Dermis blood vessel endothelial cell (primary cell): ENCODE measurements around the gene LIPC. TPM values are rescaled to one million over a fixed set of nuclear protein-coding genes. Genes with fewer than 3 reads are reported as not detected.

Experiments
- DNase-seq: peaks from one replicate; pipeline ENCODE4 v3.0.0; 2010
- total RNA-seq: library from RNA; depleted of rRNA; stranded (reverse); fragments of >200 nt; gene quantifications from 2 replicates; pipeline ENCODE4 v1.2.3, GENCODE V29; 2014

LIPC gene
- total RNA-seq, 1 donor from 2014 or later: 0.34 TPM

- DNase-seq: no peak
These were observed 44.9 kb downstream of the LIPC start for GRCh38 chr15:58476525-58477162.

DNA sequence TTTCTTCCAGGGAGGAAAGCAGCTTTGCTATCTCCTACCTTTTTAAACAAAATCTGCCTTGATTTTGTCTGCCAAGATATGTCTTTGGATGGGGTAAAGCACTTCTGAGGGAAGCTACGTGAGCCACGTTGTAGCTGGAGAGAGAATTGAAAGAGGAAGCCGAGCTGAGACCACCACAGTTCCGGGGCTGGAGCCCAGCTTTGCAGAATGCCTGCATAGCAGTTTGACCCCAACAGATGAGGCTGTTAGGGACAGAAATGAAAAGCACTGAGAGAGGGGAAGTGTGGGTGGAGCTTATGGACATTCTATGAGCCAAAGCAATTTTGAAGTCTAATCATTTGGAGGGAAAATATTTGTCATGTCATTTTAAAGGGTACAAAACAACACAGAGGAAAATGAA is 45.4 kb downstream of the LIPC start:
- DNase-seq: peak; percentile 37

- DNase-seq: no peak
These were observed 46.2 kb downstream of the LIPC start for GRCh38 chr15:58478035-58478434.

DNA sequence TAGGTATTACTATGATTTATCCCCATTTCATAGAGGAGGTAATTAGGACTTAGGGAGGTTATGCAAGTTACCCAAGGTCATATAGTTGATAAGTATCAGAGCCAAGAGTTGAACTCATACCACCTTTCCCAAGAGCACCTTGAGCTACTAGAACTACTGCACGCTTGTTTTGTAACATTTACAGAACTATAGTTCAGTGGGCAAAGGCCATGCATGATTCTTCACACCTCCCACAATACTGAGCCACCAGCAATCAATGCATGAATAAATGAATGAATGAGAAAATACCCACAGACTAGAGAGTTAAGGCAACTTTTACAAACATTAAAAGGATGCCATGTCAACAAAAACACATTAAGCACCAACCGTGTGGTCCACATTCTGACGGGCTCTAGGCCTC is 46.8 kb downstream of the LIPC start:
- no peak for DNase-seq

DNA sequence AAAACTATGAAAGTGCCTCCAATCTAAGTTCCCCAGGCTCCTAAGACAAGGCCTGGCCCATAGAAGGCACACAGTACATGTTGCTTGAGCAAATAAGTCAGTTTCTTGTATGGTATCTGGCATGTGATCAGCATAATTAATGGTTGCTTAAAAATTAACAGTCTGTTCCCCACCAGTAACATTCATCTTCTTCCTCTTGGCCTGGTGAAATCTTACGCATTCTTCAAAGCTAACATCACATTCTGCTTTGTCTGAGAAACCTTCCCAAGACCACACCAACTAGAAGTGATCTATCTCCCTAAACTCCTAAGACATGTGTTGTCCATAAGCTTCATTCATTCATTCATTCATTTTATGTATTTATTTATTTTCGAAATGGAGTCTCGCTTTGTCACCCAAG is 48.1 kb downstream of the LIPC start:
- no peak for DNase-seq

DNA sequence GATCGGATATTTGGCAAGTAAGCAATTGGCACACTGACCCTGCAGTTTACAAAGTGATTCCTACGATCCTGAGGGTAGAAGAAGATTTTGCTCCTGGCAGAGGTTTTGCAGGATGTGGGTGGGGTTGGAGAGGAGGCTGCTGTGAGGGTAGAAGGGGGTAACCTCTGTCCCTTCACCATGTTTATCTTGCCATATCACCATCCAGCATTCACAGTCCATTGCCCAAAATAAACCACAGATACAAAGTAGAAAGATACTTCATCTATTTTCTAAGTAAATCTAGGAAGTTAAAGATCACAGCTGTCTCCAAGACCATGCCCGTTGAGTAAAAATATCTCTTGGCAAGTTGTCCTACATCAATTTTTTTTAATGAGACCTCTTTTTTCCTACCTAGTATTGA is 51.6 kb downstream of the LIPC start:
- DNase-seq: no peak

GRCh38 chr15:58484791-58485600 is 53.2 kb downstream of the LIPC start:
- no peak for DNase-seq

DNA sequence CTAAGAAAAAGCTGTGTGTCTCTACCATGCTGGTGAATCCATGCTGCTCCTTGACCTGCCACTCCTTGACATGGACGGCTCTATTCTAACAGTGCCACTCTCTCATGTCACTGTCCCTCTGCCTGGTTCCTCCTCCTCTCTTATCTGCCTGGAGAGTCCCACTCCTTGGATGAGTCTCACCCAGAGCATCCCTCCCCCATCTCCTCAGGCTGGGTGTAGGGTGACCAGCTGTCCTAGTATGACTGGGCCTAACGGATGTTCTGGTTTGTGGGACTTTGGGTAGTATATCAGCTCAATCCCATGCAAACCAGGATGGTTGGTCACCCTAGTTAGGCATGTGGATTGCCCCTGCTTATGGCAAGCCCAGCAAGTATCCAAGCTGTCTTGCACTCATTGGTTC is 54.3 kb downstream of the LIPC start:
- no peak for DNase-seq

DNA sequence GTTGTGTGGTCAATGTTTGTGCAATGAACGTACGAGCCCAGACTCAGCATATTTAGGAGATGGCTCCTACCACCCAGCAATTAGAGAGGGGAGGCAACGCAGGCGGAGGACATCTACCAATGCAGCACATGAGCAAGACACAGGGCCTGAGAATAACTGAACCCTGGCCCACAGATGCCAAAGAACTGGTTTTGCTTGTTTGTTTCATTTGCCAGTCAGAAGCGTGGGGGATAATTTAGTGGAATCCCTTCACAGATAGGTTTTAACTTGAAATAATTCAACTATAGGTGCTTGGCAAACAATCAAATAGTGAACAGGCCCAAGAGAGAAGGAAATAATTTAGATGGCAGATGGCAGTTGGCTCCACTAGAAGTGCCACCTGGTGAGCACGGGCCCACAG is 54.8 kb downstream of the LIPC start:
- no peak for DNase-seq

DNA sequence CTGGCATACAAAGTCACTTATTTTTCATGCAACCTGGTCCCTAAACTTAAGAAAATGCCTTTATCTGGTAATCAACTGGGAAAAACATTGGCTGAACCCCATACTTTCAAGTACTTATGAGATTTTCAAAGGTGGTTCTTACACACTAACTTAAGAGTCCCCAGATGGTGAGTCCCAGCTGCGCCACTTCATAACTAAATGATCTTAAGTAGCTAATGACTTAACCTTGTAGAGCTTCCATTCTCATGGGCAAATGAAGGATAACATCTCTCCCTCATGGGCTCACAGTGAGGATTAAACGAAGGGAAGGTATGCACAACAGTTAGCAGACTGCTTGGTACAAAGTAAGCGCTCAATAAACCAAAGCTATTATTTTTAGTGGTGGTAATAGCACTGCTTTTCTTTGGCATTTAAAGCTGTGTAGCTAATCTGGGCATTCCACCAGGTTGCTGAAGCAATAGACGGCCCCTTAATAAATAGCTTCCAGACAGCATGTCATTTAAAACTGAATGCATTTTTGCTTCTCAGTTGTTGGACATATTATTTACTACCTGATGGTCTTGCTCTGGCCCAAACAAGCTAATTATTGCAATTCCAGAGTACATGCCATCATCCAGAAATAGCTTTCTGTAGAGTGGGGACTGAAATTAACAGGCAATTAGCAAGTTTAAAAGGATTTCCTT is 55.4 kb downstream of the LIPC start:
- DNase-seq: no peak

DNA sequence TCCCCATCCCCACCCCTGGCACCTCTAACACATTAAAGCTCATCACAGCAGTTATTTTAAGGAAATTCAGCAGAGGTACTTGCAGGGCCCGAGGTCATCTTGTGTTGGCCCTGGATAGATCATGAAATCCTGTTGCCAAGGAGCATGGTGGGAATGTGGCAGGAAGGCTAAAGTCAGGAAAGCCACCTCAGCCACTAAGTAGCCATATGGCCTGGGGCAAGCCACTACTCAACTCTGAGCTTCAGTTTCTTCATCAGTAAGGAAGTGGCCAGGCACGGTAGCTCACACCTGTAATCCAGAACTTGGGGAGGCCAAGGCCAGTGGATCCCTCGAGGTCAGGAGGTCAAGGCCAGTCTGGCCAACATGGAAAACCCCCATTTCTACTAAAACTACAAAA is 55.9 kb downstream of the LIPC start:
- no peak for DNase-seq

DNA sequence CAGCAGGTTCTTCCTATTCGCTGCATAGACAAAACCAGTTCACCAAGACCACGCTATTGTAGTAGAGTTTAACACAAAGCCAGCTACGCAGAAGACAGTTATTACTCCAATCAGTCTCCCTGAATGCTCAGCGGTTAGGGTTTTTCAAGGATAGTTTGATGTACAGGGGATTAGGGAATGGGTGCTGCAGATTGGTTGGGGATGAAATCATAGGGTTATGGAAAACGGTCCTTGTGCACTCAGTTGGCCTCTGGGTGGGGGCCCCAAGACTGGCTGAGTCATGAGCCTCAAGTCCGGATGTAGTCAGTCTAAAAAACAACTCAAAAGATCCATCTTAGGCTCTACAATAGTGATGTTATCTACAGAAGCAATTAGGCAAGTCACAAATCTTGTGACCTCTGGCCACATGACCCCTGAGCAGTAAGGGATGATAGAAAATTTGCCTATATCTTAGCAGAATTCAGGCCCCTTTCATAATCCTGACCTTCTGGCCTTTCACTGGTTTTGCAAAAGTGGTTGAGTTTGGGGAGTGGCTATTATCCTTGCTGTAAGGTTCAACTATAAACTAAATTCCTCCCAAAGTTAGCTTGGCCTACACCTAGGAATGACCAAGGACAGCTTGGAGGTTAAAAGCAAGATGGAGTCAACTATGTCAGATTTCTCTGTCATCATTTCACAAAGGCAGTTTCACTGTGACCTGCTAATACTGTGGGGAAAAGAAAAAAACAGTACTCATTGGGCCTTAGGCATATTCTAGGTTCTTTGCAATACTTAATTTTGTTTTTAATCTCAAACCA is 57.7 kb downstream of the LIPC start:
- no peak for DNase-seq

DNA sequence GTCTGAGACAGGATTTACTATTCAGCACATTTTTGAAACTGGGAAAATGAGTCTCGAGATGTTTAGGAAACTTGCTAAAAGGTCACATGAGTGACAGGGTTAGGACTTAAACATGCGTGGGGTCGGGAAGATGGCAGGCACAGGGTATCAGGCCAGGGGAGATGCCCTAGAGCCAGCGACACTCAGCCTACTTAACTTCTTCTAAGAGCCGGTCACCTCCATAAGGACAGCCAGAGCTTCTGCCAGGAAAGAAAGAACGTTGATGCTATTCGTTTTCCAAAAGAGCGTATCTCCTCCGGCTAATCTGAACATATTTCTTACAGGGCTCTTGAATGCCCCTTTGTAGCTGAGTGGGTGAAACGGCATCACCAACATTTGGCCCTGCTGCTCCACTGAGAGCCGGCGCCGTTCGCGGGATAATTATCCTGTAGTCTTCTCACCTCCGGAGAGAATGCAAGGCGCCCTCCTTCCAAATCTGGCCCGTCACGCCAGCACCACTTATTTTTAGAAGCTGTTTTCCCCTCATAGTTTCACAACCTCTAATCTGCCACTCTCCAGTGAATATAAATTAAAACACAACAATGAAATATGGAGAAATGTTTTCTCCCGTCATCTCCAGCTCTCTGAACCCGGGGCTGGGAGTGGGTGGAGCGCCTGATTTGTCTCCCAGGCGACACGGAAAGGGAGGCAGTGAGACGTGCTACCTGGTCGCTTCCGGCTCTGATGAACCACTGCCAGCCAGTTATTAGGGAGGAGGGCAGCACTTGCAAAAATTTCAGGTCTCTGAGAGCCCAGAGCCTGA is 58.5 kb downstream of the LIPC start:
- no peak for DNase-seq

GRCh38 chr15:58490888-58491473 is 59.2 kb downstream of the LIPC start:
- no peak for DNase-seq

GRCh38 chr15:58491499-58492202 is 59.9 kb downstream of the LIPC start:
- DNase-seq: no peak

DNA sequence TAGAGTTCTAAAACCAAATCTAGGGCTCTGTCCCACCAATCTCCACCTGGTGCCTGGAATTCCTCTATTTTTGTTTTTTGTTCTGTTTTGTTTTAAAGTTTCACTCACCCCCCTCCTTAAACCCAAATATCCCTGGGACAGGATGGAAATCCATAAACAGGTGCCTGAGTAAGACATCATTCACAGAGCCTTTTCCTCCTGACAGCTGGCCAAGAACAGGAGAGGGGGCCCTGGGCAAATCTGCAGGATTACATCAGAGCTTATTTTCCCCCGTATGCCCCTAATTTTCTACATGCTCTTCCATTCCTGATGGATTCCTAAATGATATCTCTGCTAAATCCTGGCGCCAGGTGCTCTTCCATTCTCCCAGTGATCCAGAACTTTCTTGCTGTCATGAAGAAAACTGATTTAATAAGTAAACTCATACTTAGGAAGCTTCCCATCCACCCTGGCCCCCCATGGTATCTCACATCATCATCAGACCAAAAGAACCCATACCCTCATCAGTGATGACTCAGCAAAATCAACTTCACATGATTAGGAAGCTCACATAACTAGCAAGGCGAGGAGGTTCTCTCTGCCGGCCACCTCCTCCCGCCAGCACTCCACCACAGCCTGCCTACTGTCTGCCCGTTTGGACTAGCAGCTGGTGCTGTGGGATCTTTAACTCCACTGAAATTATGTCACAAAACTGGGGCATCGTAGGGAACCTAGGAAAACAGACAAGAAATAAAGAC is 61.0 kb downstream of the LIPC start:
- no peak for DNase-seq

- DNase-seq: no peak
These were observed 62.8 kb downstream of the LIPC start for GRCh38 chr15:58494567-58494966.

DNA sequence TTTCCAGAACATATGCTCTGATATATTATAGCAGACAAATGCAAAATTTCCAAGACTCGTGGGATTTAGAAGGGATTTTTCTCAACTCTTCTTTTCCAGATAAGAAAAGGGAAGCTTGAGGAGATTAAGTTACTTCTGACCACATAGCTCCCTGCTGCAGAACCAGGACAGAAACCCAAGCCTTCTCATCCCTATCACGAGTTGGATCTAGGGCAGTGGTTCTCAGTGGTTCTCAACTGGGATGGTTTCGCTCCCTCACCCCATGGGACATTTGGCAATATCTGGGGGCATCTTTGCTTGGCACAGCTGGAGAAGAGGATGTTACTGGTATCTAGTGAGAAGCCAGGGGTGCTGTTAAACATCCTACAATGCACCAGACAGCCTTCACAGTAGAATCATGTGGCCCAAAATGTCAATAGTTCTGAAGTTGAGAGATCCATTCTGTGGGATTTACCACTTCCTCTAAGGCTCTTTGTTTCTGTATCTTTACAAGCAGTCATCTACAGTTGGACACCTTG is 64.2 kb downstream of the LIPC start:
- DNase-seq: no peak

DNA sequence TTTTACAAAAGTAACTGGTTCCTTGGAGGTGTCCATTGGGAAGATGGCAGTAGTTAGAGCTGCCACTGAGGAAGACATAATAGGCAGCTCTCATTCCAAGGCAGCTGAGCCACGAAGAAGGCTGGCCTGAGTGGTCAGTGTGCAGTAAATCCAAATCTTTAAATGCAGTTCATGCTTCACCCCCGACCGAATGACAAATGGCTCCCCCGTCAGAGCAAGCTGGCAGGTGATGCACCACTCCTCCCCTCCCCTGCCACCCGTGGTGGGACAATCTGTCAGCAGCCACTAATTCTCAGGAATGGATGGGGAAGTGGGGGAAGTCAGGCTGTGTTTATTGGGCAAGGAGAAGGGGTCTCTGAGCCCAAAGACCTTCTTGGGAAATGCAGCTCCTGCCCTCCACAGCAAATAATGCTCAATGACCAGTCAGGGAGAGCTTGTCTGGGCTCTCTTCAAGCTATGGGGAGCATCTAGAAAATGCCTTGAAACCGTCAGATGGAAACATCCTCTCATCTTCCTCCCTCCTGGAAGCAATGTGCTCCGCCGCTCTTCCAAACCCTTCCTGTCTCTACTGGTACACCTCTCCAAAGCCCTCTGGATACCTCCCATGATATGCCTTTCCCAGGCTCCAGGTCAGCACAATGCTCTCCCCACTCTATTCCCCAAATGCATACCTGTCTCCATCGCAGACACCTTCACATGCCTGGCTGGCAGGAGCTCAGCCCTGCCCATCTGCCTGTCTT is 65.4 kb downstream of the LIPC start:
- DNase-seq: no peak
